ENCODE measurements around the gene EXOC3L4.
A peak's percentile ranks its signal among the peaks of the same experiment; 100 is the strongest.

EXOC3L4 gene

DNA sequence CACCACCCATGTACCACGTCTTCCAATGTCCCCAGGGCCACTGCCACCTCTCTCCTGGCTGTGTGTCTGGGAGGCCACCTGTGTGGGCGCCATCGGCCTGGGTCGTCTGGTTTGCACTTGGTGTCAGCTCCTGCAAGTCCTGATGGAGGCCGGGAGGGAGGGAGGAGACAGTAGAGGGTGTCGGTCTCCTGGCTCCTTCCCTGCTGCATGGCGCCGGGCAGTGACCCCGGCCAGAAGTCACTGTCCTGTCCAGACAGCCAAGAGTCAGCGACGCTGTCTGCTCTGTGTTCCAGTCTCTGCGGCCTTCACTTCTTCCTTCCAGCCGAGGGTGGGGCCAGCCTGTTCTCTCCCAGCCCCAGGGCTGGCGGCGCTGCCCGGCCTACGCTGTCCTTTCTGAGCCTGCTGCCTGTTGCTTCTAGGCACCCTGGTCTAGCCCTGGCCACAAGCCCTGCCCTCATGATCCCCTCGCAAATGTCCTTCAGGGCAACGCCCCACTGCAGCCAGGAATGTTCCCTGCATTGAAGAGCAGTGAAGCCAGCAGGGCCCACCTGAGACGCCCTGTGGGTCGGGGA, 23.5 kb upstream of the EXOC3L4 start:
- DNase-seq (ENCODE audit: low read depth), result no peak

DNA sequence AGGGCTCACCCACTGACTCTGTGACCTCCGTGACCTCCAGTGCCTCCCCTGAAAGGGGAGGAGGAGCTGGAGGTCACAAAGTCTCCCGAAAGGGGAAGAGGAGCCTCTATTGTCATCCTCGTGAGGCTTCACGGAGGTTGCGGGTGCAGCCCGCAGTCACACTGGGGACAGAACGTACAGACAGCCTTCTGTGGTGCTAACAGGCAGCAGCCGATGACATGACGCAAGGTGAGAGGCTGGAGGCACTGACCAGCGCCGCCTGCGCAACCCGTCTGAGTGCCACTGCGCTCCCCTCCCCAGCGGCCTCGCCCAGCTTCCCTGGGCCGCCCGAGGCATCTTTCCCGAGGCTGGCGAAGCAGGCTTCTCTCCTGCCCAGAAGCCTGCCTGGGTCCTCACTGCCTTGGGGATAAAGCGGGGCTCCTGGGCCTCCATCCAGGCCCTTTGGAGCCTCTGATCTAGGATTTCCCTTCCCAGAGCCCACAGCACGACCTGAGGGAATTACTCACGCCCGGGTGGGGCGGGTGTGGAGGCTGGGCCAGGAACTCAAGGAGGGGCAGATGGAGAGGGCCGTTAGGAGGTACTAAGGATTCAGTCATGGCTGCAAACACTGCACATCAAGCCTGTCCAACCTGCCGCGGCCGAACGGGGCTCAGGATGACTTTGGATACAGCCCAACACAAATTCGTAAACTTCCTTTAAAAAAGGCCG, 22.8 kb upstream of the EXOC3L4 start:
- DNase-seq (ENCODE audit: low read depth), result no peak

DNA sequence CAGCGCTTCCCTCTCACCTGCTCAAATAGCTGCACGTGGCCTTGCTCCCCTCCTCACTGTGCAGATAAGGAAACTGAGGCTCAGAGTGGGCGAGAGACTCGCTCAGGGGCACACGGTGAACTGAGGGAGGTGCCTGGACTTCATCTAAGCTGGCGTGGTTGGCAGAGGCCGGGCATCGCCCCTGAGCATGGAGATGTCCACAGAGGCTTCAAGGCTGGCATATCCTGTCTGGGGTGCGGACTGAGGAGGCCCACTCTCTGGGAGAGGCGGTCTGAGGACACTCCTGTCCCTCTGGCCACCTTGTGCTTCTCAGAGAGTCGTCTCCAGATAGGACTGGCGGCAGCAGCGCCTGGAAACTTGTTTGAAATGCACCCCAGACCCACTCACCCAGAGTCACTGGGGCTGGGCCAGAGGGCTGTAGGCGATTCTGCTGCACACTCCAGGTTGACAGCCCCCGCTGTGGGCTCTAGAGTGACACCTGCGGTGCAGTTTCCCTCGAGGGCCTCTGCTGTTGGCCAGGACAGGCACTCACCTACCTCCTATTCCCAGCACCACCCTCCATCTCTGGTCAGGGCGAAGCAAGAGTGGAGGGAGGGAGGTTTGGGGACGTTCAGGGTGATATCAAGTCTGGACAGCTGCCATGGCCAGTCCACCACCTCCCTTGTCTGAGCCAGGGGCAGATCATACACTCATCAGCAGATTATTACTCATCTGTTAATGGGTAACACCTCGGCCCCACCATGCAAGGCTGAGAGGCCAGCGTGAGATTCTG, 21.7 kb upstream of the EXOC3L4 start:
- DNase-seq (ENCODE audit: low read depth), result no peak

DNA sequence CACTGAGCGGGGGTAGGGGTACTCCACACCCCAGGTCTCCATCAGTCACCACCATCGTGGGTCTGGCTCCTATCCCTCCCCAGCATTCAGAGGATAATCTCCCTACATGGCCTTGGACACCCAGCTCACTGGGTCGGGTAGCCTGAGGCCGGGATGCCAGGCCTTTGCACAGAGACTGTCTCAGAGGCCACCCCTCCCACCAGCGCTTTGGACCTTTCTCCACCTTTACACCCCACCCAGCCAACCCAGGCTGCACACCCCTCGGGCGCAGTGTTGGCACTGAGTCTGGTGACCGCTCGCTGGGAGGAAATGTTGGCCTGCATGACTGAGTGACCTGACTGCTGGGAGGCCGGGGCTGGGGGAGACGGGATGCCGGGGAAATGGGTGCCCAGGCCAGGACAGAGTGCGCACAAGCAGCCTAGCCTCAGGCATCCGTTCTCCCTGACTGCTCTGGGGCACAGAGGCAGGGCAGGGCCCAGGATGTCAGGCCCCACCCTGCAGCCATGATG, 21.1 kb upstream of the EXOC3L4 start:
- DNase-seq (ENCODE audit: low read depth), result no peak

DNA sequence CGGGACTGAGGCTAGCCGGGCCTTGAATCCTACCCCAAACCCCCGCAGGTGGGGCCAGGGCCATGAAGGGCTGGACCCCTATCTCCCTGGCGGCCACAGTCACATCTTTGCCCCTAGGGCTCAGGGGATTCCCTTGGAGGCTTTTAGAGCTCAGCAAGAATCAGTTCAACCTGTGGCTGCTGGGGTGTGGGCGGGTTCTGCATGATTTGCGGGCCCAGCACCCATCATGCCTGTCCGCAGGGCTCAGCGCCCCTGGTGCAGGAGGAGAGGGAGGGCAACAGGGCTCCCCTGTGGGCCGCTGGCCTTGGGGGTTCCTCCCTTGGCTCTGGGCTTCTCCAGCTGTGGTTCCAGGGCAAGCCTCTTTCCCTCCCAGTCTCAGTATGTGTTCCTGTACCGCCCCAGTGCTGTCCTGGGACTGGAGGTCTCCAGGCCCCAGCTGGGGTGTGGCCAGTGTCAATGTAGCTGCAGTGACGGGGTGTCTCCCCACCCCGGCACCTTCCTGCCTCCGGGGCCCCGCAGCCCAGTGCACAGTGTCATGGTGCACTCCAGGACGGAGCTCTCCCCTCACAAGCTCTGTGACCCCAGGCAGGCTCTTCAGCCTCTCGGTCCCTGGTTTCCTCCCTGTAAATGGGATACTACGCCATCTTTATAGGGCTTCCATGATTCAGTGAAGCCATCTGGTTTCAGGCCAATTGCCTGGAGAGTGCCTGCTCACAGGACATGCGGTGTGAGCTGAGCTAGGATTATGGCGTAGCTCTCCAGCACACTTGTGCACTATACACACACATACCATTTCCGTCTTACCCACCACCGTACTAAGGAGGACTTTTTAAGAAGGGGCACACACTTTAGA, 20.4 kb upstream of the EXOC3L4 start:
- no peak for DNase-seq (ENCODE audit: low read depth)

DNA sequence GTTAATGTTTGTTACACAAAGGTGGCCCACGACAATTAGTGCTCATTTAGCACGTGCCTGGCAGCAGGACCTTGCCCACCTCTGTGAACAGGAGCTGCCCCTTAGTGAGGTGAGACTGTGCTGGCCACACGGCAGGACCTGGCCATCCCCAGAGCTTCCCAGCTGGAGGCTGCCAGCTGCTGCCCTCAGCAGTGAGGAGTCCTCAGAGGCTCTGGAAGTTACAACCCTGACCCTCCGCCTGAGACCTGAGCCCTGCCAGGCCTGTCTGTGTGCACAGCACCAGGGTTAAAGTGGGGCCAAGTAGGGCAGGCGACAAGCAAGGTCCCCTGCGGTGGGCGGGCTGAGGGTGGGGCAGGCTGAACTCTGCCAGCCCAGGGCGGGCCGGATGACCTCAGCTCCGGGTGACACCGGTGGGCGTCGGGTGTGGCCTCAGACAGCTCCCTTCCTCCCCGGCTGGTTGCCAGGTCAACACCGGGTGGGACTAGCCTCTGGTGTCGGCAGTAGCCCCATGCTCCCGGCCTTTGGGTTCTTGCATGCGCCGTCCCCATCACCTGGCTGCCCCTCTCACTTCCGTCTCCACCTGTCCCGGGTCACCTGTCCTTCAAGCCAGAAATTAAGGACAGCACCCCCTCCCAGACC, 19.7 kb upstream of the EXOC3L4 start:
- no peak for DNase-seq (ENCODE audit: low read depth)

DNA sequence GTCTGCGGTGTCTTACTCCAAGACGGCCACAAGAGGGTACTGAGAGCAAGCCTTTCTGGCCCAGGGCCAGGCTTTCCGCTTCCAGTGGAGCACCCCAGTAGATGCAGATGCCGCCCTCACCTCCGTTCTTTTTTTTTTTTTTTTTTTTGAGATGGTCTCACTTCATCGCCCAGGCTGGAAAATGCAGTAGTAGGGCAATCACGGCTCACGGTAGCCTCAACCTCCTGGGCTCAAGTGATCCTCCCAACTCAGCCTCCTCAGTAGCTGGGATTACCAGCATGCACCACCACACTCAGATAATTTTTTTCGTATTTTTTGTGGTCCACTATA, 16.1 kb upstream of the EXOC3L4 start:
- DNase-seq (ENCODE audit: low read depth), result peak; percentile 54

DNA sequence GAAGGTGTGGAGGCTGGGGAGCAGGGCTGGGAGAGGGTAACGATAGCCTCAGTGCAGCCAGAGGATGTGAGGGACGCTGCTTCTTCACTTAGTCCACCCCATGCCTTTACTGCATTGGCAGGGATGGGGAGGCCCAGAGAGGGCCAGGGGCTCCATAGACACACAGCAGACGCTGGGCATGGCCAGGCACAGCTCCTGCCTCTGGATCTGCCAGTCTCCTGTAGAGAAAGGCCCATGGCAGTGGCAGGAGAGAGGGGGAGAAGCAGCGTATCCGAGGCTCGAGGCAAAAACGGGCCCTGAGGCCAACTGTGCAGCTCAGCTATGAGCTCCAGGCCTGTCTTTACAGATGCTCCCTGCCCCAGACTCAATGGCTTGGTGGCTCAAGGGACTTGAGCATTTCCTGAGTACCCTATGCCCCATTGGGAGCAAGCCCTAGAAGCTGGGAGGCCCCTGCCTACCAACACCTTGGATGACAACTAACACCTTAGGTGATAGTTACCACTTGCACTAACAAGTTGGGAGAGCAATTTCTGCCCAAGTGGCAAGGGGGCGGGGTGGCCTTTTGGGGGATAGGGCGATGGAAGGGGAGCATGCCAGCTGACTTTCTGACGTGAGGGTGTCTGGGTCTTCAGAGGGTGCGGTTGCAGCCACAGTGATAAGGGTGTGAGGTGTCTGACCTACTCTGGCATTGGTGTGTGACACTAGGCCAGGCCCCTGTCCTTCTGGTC, 15.5 kb upstream of the EXOC3L4 start:
- no peak for DNase-seq (ENCODE audit: low read depth)

DNA sequence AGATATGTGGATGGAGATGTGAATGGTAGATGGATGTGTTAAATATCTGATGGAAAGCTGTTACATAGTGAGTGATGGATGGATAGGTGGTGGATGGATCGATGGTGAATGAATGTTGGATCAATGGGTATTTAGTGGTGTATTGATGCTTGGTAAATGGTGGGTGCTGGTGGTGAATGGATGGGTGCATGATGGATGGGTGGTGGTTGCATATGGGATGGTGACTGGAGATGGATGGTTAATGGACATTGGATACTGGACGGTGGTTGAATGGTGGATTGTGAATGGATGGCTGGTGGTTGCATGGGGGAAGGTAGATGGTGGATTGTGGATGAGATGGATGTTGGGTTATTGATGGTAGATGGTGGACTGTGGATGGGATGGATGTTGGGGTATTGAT, 12.6 kb upstream of the EXOC3L4 start:
- DNase-seq (ENCODE audit: low read depth), result no peak

DNA sequence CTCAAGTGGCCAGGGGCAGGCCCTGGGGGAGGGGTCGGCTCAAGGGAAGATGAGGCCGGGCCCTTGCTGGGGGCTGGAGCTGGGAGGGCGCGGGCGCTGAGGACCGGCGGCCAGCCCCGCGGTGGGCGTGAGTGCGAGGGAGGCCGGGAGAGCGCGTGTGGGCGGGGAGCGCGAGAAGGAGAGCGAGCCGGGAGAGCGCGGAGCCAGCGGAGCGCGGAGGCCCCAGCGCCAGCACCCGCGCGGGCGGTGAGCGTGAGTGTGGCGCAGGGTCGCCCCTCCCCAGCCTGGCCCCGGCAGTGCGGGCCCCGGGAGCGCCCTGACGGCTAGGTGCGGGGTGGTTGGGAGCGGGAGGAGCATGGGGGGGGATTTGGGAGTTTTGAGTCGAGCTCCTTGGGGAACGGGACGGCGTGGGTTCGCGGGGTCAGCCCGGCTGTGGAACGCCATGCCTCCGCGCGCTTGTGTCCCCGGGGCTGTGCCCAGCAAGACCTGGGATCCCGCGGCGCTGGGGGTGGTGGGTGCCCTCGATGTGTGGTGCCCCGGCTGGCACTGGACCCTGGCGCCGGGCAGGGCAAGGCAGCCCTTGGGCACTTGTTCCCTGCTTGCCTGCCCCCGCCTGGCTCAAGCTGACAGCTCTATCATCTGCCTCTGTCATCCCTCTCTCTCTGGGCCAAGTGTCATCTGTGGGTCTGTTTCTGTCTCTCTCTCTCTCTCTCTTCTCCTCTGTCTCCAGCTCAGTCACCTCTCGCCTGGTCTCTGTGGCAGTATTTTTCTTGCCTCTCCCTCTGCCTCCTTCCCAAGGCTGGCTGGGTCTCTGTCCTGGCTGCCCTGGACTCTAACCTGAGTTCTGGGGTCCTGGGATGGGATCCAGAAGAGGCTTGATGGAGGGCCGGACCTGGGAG, 10.3 kb upstream of the EXOC3L4 start, which contains the start of gene LBHD2:
Gene LBHD2, plus strand, starts transcription at position 190 of the 899 bp plus-strand sequence. CDS start 1,803 bp downstream, outside the sequence.
- DNase-seq (ENCODE audit: low read depth), result no peak

DNA sequence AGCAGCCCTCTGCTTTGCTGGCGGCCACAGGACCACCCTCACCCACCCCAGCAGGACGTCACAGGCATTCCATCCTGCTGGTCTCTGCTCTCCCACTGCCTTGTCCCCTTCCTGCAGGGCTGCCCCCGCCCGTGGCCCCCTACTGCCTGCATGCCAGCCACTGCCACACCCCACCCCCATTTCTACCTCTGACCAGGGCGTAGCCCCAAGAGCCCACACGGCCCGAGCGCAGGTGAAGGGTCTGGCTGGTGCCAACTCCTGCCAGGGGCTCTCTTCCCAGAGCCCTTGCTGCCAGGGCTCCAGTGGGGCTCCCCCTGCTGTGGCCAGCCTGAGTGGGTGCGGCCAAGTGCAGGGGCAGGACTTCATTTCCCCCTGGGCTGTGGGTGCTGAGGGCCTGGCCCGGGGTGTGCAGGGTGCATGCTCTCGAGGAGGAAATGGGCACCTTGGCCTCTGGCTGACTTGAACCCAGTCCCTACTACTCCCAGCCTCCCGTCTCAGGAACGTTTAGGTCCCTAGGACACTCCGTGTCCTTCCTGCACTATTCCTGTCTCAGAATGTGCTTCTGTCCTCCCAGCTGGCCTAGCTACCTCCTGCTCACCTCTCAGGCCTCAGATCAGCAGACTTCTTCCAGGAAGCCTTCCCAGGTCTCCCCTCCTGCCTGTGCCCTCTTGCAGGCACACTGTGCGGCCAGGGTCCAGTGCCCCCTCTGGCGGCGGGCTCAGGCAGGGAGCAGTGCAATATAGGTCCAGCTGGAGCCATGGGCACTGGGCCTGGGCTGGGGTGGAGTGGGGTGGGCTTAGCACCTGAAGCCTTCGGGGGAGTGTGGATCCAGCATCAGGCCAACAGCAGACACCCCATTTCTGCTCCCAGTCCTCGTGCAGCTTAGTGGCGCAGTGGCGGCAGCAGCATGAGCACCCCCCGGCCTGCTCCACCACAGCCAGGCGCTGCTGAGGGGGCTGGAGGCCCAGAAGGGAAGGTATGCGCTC, 9.1 kb upstream of the EXOC3L4 start:
- no peak for DNase-seq (ENCODE audit: low read depth)

DNA sequence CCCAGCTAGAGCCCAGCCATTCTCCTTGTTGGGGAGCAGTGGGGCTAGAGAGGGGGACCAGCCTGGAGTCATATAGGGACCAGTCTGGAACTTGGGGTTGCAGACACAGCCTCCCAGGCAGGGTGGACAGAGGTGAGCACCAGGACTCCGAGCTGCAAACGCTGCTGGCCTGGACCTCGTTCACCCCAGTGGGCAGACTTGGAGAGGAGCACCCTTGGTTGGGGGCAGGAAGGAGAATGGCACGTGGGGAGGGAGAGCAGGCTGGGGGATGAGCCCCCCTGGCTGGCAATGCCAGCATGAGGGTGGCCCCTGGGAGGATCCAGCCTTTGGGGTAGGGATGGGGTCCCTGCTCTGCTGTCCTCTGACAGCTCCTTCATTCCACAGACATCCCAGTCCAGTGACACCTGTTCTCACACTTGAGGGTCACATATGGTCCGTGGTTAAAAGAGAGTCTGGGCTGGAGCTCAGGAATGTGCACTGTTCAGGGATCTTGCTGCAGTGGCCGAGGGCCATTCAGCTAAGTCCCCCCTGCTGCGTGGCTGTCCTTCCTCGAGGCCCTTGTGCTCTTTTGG, 7.7 kb upstream of the EXOC3L4 start:
- no peak for DNase-seq (ENCODE audit: low read depth)

DNA sequence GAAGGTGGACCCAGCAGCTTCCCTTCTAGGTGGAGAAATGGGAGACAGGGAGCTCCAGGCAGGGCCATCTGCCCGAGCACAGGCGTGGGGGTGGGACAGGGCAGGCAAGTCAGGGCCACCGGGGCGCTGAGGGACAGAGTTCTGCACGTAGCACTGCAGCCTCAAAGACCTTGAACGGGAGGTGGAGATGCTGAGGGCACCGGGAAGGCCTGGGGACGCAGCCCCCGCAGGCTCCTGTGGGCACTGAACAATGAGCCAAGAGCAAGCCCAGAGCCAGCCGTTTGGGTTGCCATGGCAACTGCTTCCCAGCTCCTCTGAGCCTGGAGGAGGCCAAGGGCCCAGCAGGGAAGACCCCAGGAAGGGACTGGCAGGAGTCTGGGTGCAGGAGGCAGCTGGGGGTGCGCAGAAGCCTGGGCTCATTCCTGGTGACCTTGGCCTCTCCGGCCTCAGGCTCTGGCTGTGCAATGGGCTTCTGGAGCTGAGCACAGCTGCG, 7.1 kb upstream of the EXOC3L4 start:
- no peak for DNase-seq (ENCODE audit: low read depth)

DNA sequence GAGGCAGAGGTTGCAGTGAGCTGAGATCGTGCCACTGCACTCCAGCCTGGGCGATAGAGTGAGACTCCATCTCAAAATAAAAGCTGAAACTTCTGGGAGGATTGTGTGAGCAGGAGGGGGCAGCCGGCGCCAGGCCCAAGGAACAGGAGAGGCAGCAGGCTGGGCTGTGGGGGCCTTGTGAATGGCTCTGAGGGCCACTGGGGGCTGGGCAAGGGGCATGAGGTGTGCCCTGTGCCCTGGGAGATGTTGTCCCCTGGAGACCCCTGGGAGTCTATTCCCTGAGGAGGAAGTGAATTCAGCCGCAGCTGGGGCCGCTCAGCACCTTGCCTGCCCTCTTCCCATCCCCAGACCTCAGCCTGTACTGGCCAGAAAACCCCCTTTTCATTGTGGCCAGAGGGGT, 5.6 kb upstream of the EXOC3L4 start:
- no peak for DNase-seq (ENCODE audit: low read depth)

DNA sequence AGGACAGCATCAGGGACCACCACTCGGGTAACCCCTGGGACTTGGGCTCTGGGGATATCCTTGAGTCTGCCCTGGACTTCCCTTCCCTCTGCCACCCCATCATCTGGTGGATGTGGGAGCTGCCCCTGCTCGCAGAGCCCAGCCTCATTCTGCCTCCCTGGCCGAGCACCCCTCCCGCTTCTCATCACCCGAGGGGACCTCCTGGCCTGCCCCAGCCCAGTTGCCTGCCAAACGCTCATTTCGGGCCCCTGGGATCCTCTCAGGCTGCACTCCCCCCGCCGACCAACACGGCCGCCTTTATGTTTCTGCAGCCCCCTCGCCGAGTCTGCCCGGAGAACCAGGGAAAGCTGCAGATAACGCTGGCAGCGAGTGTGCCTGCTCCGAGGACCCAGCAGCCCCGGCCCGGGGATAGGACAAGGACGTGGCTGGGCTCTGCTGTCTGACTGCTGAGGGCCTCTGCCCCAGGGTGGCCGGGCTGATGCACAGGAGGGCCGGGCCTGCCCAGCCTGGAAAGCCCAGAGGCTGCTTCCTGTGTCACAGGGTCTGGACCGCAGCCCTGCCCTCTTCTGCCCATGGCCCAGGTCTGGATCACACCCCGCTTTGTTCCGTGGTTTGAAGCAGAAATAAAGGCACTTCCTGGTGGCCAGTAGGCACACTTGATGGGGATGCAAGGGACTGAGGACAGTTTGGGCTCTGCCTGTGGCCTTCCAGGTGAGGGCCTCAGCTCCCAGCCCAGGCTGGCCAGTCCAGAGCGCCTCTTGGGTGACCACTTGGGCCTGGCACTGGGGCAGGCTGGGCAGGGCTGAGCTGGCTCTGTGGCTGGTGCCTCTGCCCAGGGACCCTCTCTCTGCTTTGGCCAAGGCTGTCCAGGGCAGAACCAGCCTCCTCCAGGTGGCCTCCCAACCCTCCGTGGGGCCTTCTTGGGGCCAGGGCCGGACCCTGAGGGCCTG, 4.9 kb upstream of the EXOC3L4 start:
- DNase-seq (ENCODE audit: low read depth), result no peak

DNA sequence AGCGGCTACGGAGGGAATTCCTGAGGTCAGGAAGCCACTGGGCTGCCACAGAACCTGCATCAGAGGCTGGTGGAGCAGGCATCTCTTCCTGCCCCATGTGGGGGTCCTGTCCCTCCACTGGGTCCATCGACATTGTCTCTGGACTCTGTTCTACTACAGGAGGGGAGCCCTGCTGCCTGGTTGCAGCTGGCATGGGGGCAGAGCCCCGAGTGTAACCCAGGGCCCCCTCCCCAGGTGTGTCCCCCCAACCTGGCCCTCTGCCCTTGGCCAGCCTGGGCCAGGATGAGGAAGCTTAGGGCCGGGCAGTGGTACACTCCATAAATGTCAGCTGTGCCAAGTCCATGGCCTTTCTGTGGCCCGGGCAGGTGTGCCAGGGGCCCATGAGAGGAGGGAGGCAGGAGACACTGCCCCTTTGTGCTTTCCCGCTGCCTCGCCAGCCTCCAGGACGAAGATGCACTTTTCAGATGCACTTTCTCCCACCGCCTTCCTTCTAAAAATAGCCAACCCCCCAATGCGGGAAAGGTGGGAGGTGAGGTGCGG, 4.0 kb upstream of the EXOC3L4 start:
- DNase-seq (ENCODE audit: low read depth), result no peak
